DND-41 (cell line): ENCODE results near the gene RNF182.

Experiments used
- ATAC-seq: fragments of 200-7000 bp; cut with Tn5 transposase; 3 replicates; pipeline ENCODE4 v1.9.1; 2021; ENCODE audit warnings: low read depth; ENCODE audit not compliant: insufficient read depth
- DNase-seq: peaks from one replicate; pipeline ENCODE4 v3.0.0-alpha.2; 2020
- H2AFZ ChIP-seq: 2 replicates; pipeline ENCODE4 v1.6.0; 2012; ENCODE audit warnings: low read depth, low read length
- H3K27ac ChIP-seq: 2 replicates; pipeline ENCODE4 v1.5.1; 2012; ENCODE audit warnings: low read length, inconsistent platforms
- H3K27me3 ChIP-seq: fragments of 200-600 bp; sonication (generic); 2 replicates; pipeline ENCODE4 v1.6.0; 2012; ENCODE audit warnings: low read length, mild to moderate bottlenecking, inconsistent platforms; ENCODE audit not compliant: insufficient read depth, poor library complexity
- H3K36me3 ChIP-seq: 2 replicates; pipeline ENCODE4 v1.5.1; 2012; ENCODE audit warnings: low read length, inconsistent platforms; ENCODE audit not compliant: insufficient read depth
- H3K4me1 ChIP-seq: 2 replicates; pipeline ENCODE4 v1.5.1; 2012; ENCODE audit warnings: mild to moderate bottlenecking, low read length; ENCODE audit not compliant: insufficient read depth
- H3K4me2 ChIP-seq: 2 replicates; pipeline ENCODE4 v1.6.0; 2012; ENCODE audit warnings: mild to moderate bottlenecking, moderate library complexity, low read length, inconsistent platforms; ENCODE audit not compliant: insufficient read depth
- H3K4me3 ChIP-seq, 2 experiments: fragments of 200-600 bp in 1 of 2; shearing (Covaris generic) in 1 of 2; 2 replicates each; pipeline ENCODE4 v1.5.1; 2012 to 2016; ENCODE audit warnings: inconsistent platforms in 2 of 2, low read length in 2 of 2, mild to moderate bottlenecking in 2 of 2, low read depth in 1 of 2, moderate library complexity in 1 of 2
- H3K79me2 ChIP-seq: 2 replicates; pipeline ENCODE4 v1.6.0; 2012; ENCODE audit warnings: low read length, inconsistent platforms; ENCODE audit not compliant: insufficient read depth
- H3K9ac ChIP-seq: 2 replicates; pipeline ENCODE4 v1.6.0; 2012; ENCODE audit warnings: low read depth, mild to moderate bottlenecking, inconsistent platforms, low read length, moderate library complexity
- H3K9me3 ChIP-seq: 2 replicates; pipeline ENCODE4 v1.5.1; 2012; ENCODE audit warnings: low read length, moderate library complexity, mild to moderate bottlenecking, inconsistent platforms; ENCODE audit not compliant: insufficient read depth, severe bottlenecking
- H4K20me1 ChIP-seq: 2 replicates; pipeline ENCODE4 v1.6.0; 2012; ENCODE audit warnings: low read length; ENCODE audit not compliant: insufficient read depth
- EZH2 ChIP-seq: IDR thresholded peaks from 3 replicates; pipeline ENCODE4 v1.6.1; 2012; ENCODE audit warnings: borderline replicate concordance, low read depth, mild to moderate bottlenecking, moderate library complexity, low read length, inconsistent platforms; ENCODE audit not compliant: severe bottlenecking
- TF ChIP-seq, protein P1 (sequence below): IDR thresholded peaks from 2 replicates; pipeline ENCODE4 v1.5.1; 2012; ENCODE audit warnings: borderline replicate concordance, low read length, moderate library complexity, mild to moderate bottlenecking; ENCODE audit not compliant: poor library complexity, severe bottlenecking; ENCODE audit errors: extremely low read depth

Gene RNF182

DNA sequence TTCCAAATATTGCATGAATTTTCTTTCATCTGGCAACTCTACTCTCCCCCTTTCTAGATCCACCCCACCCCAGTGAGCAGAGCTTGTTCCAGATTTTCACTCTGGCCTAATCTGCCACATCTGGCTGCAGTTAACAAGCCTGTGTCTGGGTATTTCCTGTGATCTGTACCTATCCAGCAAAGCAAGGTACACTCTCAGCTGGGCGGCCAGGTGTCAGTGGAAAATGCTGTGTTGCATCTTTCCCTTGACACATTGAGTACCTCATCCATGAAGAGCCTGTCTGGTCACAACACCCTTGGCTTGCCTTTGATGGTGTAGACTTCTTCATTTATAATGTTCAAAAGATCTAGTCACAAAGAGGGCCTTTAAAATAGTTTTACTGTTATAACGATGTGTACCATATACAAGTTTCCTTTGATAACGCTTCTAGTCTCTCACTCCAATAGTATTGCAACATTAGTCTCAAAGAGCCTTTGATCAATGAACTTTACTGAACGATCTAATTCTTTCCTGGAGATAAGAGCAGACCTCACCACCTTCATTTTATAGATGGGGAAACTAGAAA, 6.0 kb upstream of the RNF182 start:
- Histone ChIP-seq H3K27ac (no peak overlapping the region), H4K20me1 (no peaks in the 10 kb centered on the region)
- ATAC-seq, result no peak

DNA sequence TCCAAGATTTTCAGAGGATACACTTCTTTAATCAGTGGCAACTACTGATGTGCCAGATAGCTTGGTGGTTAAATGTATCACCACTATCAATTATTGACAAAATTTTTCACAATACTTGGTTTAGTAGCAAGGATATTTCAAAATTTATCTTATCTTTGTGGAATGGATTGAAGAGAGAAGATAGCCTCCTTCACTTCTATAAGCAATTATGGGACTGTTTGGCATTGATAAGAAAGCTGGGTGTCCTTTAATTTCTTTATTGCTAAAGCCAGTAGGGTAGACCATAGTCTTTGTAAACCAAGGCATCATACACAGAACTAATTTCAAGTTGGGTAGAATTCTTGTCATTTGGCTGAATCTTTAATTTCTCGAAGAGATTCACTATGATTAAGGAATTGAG, 4.9 kb upstream of the RNF182 start:
- Histone ChIP-seq H3K27ac (no peak overlapping the region), H3K9me3 (no peaks in the 10 kb centered on the region), H3K9ac (no peak overlapping the region), H3K4me3 (no peak overlapping the region), H3K4me1 (peaks cover 4% of the 10 kb centered on the region; the same call in 1 of the 2 replicates), H3K4me2 (no peak overlapping the region), H4K20me1 (no peaks in the 10 kb centered on the region), H2AFZ (no peak overlapping the region), H3K36me3 (no peaks in the 10 kb centered on the region), H3K79me2 (no peaks in the 10 kb centered on the region), H3K27me3 (peaks cover 40% of the 10 kb centered on the region)
- DNase-seq (no peak), ATAC-seq (no peak)
- no peak for TF ChIP-seq EZH2
- TF ChIP-seq, protein P1, sequence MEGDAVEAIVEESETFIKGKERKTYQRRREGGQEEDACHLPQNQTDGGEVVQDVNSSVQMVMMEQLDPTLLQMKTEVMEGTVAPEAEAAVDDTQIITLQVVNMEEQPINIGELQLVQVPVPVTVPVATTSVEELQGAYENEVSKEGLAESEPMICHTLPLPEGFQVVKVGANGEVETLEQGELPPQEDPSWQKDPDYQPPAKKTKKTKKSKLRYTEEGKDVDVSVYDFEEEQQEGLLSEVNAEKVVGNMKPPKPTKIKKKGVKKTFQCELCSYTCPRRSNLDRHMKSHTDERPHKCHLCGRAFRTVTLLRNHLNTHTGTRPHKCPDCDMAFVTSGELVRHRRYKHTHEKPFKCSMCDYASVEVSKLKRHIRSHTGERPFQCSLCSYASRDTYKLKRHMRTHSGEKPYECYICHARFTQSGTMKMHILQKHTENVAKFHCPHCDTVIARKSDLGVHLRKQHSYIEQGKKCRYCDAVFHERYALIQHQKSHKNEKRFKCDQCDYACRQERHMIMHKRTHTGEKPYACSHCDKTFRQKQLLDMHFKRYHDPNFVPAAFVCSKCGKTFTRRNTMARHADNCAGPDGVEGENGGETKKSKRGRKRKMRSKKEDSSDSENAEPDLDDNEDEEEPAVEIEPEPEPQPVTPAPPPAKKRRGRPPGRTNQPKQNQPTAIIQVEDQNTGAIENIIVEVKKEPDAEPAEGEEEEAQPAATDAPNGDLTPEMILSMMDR, result no peak

More for the DNA sequence above, 6.0 kb upstream of the RNF182 start:
- H3K4me3 ChIP-seq, result no peak overlapping the region
- TF ChIP-seq, protein P1, result no peak
- no peak for TF ChIP-seq EZH2
- H3K9ac ChIP-seq, result no peak overlapping the region
- no peaks in the 10 kb centered on the region for H3K9me3 ChIP-seq
- no peaks in the 10 kb centered on the region for H3K79me2 ChIP-seq
- no peaks in the 10 kb centered on the region for H3K36me3 ChIP-seq
- no peak overlapping the region for H3K4me2 ChIP-seq
- no peak overlapping the region for H2AFZ ChIP-seq
- no peaks in the 10 kb centered on the region for H3K4me1 ChIP-seq
- DNase-seq, result no peak
- peaks cover 29% of the 10 kb centered on the region for H3K27me3 ChIP-seq

DNA sequence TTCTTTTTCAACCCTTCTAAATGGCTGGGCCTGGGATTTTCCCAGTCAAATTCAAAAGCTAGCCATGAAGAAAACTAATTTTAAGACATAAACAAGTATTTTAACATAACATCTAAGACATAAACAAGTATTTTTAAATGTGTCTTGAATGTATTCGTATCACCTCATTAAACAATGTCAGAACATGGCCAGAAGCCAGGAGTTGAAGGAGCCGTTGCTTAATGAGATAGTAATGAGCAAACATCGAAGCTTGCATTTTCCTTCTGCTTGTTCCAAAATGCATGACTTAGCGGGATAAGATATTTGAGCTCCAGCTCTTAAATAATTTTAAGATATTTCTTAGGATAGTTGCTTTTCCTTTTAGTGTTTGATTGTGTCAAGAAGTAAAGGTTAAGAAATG, 4.2 kb upstream of the RNF182 start:
- DNase-seq (no peak), ATAC-seq (no peak)
- Histone ChIP-seq H3K36me3 (no peaks in the 10 kb centered on the region), H3K9me3 (no peaks in the 10 kb centered on the region), H3K27ac (no peak overlapping the region), H3K9ac (no peak overlapping the region), H2AFZ (no peak overlapping the region), H3K4me2 (no peak overlapping the region), H3K79me2 (no peaks in the 10 kb centered on the region), H3K4me3 (no peak overlapping the region), H3K27me3 (peaks cover 46% of the 10 kb centered on the region), H4K20me1 (no peaks in the 10 kb centered on the region), H3K4me1 (peaks cover 4% of the 10 kb centered on the region; the same call in 1 of the 2 replicates)
- TF ChIP-seq, protein P1, result no peak
- no peak for TF ChIP-seq EZH2
